HG03139 (cell line): ENCODE measurements around the gene SFXN5.
A peak's percentile ranks its signal among the peaks of the same experiment; 100 is the strongest.
"Not testable (repeated sequence)": the region's sequence is repeated elsewhere in the genome, so short reads cannot be mapped to it uniquely, and the experiment has no call there.

Experiments
- ATAC-seq: cut with Tn5 transposase; IDR thresholded peaks from one replicate; pipeline ENCODE4 v1.9.1; 2021; ENCODE audit not compliant: unreplicated experiment

SFXN5 gene

DNA sequence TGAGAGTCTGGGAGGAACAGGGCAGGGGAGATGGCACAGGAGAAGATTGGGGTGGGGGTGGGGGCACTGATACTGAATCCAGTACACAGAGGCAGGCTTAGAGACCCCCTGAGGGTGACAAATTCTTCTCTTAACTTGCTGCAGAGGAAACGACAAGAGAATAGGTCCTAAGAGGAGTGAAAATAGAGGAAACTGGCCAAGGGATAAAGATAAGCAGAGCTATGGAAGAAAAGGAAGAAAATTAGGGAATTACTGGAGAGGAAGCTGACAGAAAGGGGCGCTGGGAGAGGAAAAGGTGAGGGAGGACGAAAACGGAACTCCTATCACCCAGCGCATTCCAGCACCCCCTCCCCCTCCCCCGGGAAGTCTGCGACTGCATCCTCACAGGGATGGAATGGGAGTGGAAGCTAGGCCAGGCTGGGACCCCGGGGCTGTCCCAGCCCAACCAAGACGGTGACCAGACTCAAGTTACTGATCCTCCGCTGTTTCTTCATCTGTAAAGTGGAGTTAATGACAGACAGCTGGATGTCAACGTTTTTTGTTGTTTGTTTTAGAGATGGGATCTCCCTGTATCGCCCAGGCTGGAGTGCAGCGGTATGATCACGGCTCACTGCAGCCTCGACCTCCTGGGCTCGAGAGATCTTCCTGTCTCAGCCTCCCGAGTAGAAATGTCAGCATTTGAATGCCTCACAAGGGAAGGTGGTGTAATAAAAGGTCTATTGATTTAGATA lies 156.8 kb downstream of the SFXN5 start:
- no peak for ATAC-seq

DNA sequence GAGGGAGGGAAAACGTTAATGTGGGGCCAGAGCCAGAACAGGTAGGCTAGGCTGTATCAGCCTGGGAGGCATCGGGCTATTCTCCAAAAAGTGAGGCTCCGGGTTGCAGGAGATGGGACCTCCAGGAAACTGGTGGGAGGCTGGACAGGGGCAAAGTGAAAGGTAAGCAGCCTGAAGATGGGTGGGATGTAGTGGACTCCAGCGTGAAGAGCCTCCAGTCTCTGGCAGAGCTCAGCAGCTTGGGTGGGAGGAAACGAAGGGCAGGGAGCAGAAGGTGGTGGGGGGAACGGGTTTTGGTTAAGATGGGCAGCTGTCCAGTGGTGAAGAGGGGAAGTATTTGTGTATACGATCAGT lies 157.3 kb downstream of the SFXN5 start:
- no peak for ATAC-seq

GRCh38 chr2:72913486-72914205 lies 157.9 kb downstream of the SFXN5 start:
- ATAC-seq: no peak

DNA sequence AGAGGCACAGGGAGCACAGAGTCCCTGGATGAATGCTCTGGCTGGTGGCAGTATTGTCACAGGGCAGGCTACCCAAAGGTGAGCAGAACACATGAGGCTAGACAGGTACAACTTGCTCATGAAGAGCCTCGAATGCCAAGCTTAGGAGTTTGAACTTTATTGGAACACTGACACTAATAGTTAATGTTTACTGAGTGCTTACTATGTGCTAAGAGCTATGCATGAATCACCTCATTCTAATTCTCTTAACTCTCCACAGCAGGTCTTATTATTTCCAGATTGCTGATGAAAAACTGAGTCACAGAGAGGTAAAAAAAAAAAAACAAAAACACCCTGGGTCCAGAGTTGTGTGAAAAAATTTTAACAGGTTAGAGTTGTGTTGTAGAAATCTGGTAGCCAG lies 160.3 kb downstream of the SFXN5 start:
- no peak for ATAC-seq

GRCh38 chr2:72908741-72909140 lies 162.8 kb downstream of the SFXN5 start:
- no peak for ATAC-seq

- not testable (repeated sequence) for ATAC-seq
These were observed 164.1 kb downstream of the SFXN5 start for GRCh38 chr2:72907369-72907768.

DNA sequence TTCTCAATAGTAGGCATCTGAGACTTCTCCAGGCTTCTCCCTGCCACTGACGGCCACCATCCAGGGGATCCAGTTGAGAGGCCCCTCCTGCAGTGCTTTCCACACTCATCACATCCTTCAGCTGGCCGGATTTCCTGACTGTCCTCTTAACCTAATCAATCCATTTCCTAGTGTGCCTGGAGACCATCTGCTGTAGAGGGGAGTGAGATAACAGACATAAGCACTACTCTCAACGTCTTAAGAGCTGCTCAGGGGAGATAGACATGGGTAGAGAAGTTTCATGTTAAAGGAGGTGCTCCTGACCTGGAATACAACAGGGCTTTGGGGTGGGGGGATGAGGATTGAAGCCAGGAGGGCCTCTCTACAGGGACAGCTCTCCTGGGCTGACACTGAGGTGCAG lies 170.1 kb downstream of the SFXN5 start:
- ATAC-seq: no peak

- ATAC-seq: no peak
These were observed 171.2 kb downstream of the SFXN5 start for GRCh38 chr2:72900191-72900825.

- no peak for ATAC-seq
These were observed 173.0 kb downstream of the SFXN5 start for GRCh38 chr2:72898585-72898906.

- no peak for ATAC-seq
These were observed 173.5 kb downstream of the SFXN5 start for GRCh38 chr2:72897785-72898584.

DNA sequence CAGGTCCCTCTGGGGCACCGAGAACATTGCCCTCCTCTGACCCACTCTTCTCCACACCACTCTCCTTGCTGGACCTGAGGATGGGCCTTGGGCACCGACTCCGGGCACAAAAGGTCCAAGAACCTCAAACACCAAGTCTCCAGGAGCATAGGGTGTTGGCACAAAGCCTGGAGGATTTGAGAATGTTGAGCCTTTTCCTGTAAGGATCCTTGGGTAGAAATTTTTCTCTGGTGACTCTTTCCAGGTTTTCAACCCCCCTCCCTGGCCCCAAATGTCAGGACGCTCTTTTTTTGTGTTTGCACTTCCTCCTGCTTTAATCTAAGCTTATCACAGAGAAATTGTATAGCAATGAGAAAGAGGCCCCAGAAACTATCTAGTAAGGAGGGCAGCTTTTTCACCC lies 175.1 kb downstream of the SFXN5 start:
- no peak for ATAC-seq

GRCh38 chr2:72895759-72896281 lies 175.7 kb downstream of the SFXN5 start:
- no peak for ATAC-seq

- ATAC-seq: no peak
These were observed 176.4 kb downstream of the SFXN5 start for GRCh38 chr2:72895154-72895553.

DNA sequence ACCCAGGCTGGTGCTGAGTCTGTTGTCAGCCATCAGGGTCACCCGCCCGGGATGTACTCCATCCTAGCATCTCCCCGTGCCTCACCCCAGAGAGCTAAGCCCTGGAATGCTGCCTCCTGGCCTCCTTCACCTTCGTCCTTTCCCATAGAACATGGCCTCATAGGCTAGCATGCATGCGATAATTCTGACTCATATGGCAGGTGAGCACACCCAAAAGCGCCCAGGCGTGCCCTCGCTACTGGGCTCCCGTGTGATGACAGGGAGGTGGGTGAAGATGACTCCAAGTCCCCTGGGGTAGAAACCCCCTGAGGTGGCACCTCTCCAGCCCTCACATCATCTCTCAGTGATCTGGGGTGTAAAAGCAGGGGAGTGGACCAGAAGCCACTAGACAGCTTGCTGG lies 177.0 kb downstream of the SFXN5 start:
- ATAC-seq: no peak

- peak; percentile 64 for ATAC-seq
These were observed 177.8 kb downstream of the SFXN5 start for GRCh38 chr2:72893594-72894319.

- ATAC-seq: peak; percentile 47
These were observed 178.9 kb downstream of the SFXN5 start for GRCh38 chr2:72892506-72893173.
